Measurements from ENCODE around the gene RIN3. TPM values are rescaled to one million over a fixed set of nuclear protein-coding genes. Genes with fewer than 3 reads are reported as not detected.

The RIN3 gene
- total and polyA plus RNA-seq, 2 donors (not counting 3 experiments of a cell fraction or from before 2014, with no cell fraction given): 5.1 to 20.8 TPM

DNA sequence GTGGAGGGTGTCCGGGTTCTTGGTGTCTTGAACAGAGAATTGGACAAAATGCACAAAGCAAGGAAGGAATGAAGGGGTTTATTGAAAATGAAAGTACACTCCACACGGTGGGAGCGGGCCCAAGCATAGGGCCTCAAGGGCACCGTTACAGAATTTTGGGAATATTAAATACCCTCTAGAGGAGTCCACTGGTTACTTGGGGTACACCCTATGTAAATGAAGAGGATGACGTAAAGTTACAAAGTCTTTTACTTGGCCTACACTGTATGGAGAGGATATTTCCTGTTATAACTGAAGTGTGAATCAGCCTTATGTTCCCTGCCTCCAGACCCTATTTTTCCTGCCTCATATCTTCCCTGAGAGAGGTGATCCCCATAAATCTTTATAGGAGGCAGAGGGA is 102.6 kb downstream of the RIN3 start:
- CTCF ChIA-PET: no interaction called here

GRCh38 chr14:92617581-92617980 is 104.0 kb downstream of the RIN3 start:
- Histone ChIP-seq H3K4me1 (ENCODE audit: control insufficient read depth, extremely low read depth, insufficient read depth, low read length) (no peaks in the 10 kb centered on the region), H3K9me3 (replicated peaks; ENCODE audit: control insufficient read depth, insufficient read depth, low read length) (no peaks in the 10 kb centered on the region), H3K9ac (replicated peaks; ENCODE audit: extremely low read depth, insufficient read depth, low read length) (no peak overlapping the region), H4K20me1 (replicated peaks; ENCODE audit: control insufficient read depth, extremely low read depth, insufficient read depth, low read length) (no peaks in the 10 kb centered on the region), H3K36me3 (ENCODE audit: control insufficient read depth in 2 of 2, extremely low read depth in 1 of 2, insufficient read depth in 2 of 2, low read length in 2 of 2) (peaks cover 0 to 1% of the 10 kb centered on the region in 2 experiments), H3K79me2 (ENCODE audit: control insufficient read depth, insufficient read depth, low read length) (no peaks in the 10 kb centered on the region), H3K4me3 (replicated peaks in 1 of 3; ENCODE audit: insufficient read depth in 1 of 3, low read depth in 1 of 3, low read length in 3 of 3) (no peak overlapping the region), H3K4me2 (ENCODE audit: insufficient read depth, low read length) (no peak overlapping the region), H2AFZ (ENCODE audit: low read depth, low read length) (no peak overlapping the region), H3K27ac (ENCODE audit: insufficient read depth, low read depth, low read length) (no peak overlapping the region), H3K9me1 (replicated peaks; ENCODE audit: control insufficient read depth, extremely low read depth, insufficient read depth, low read length) (no peaks in the 10 kb centered on the region), H3K27me3 (ENCODE audit: control insufficient read depth in 2 of 2, insufficient read depth in 2 of 2, low read length in 2 of 2) (no peaks in the 10 kb centered on the region)
- intact Hi-C loops (cut with micrococcal nuclease): no loop called here
- DNase-seq (ENCODE audit: low read depth, low spot score): no peak
- dilution Hi-C loops (cut with MboI; ENCODE audit: extremely low pct_ligation_motif_present, low sequenced_read_pairs): no loop called here
- POLR2A ChIA-PET: no interaction called here
- TF ChIP-seq, protein P1, sequence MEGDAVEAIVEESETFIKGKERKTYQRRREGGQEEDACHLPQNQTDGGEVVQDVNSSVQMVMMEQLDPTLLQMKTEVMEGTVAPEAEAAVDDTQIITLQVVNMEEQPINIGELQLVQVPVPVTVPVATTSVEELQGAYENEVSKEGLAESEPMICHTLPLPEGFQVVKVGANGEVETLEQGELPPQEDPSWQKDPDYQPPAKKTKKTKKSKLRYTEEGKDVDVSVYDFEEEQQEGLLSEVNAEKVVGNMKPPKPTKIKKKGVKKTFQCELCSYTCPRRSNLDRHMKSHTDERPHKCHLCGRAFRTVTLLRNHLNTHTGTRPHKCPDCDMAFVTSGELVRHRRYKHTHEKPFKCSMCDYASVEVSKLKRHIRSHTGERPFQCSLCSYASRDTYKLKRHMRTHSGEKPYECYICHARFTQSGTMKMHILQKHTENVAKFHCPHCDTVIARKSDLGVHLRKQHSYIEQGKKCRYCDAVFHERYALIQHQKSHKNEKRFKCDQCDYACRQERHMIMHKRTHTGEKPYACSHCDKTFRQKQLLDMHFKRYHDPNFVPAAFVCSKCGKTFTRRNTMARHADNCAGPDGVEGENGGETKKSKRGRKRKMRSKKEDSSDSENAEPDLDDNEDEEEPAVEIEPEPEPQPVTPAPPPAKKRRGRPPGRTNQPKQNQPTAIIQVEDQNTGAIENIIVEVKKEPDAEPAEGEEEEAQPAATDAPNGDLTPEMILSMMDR (IDR thresholded peaks at IDR 0.05; ENCODE audit: extremely low read depth in 1 of 2, insufficient read depth in 1 of 2, low read depth in 1 of 2, low read length in 2 of 2): no peak
- TF ChIP-seq JUN (IDR thresholded peaks at IDR 0.05; ENCODE audit: borderline replicate concordance, insufficient read depth, insufficient read length, low read depth) (no peak), POLR2AphosphoS5 (IDR thresholded peaks at IDR 0.05; ENCODE audit: insufficient read depth, low read depth, low read length) (no peak), EZH2 (IDR thresholded peaks at IDR 0.05; ENCODE audit: borderline replicate concordance, low read depth, low read length, severe bottlenecking) (no peak), FOS (IDR thresholded peaks at IDR 0.05; ENCODE audit: borderline replicate concordance, insufficient read depth, low read length) (no peak), GATA2 (IDR thresholded peaks at IDR 0.05; ENCODE audit: insufficient read depth, insufficient read length, low read depth, low read length) (no peak), MAX (IDR thresholded peaks at IDR 0.05; ENCODE audit: insufficient read depth, insufficient read length) (no peak), POLR2A (IDR thresholded peaks at IDR 0.05; ENCODE audit: low read depth, low read length) (no peak), MYC (IDR thresholded peaks at IDR 0.05; ENCODE audit: low read depth, low read length) (no peak)
- FAIRE-seq: no peak
- CTCF ChIA-PET: no interaction called here
- BruUV-seq (replicated peaks): no TSS peak

More for the DNA sequence above, 102.6 kb downstream of the RIN3 start:
- Histone ChIP-seq H3K4me2 (ENCODE audit: insufficient read depth, low read length) (no peak overlapping the region), H3K9ac (replicated peaks; ENCODE audit: extremely low read depth, insufficient read depth, low read length) (no peak overlapping the region), H2AFZ (ENCODE audit: low read depth, low read length) (no peak overlapping the region), H3K36me3 (ENCODE audit: control insufficient read depth in 2 of 2, extremely low read depth in 1 of 2, insufficient read depth in 2 of 2, low read length in 2 of 2) (peaks cover 0 to 1% of the 10 kb centered on the region in 2 experiments), H3K9me3 (replicated peaks; ENCODE audit: control insufficient read depth, insufficient read depth, low read length) (no peaks in the 10 kb centered on the region), H3K27me3 (ENCODE audit: control insufficient read depth in 2 of 2, insufficient read depth in 2 of 2, low read length in 2 of 2) (no peaks in the 10 kb centered on the region), H3K9me1 (replicated peaks; ENCODE audit: control insufficient read depth, extremely low read depth, insufficient read depth, low read length) (no peaks in the 10 kb centered on the region), H3K4me1 (ENCODE audit: control insufficient read depth, extremely low read depth, insufficient read depth, low read length) (no peaks in the 10 kb centered on the region), H3K79me2 (ENCODE audit: control insufficient read depth, insufficient read depth, low read length) (no peaks in the 10 kb centered on the region), H3K4me3 (replicated peaks in 1 of 3; ENCODE audit: insufficient read depth in 1 of 3, low read depth in 1 of 3, low read length in 3 of 3) (no peak overlapping the region), H4K20me1 (replicated peaks; ENCODE audit: control insufficient read depth, extremely low read depth, insufficient read depth, low read length) (no peaks in the 10 kb centered on the region), H3K27ac (ENCODE audit: insufficient read depth, low read depth, low read length) (no peak overlapping the region)
- intact Hi-C loops (cut with micrococcal nuclease): no loop called here
- POLR2A ChIA-PET: no interaction called here
- TF ChIP-seq EZH2 (IDR thresholded peaks at IDR 0.05; ENCODE audit: borderline replicate concordance, low read depth, low read length, severe bottlenecking): no peak
- FAIRE-seq (no peak), DNase-seq (ENCODE audit: low read depth, low spot score) (no peak)
- dilution Hi-C loops (cut with MboI; ENCODE audit: extremely low pct_ligation_motif_present, low sequenced_read_pairs): no loop called here
- BruUV-seq (replicated peaks): no TSS peak
